Measurements from ENCODE around the gene TRIOBP.

GRCh38 chr22:37709445-37709765 is 12.6 kb downstream of the TRIOBP start:
- TF ChIP-seq CTCF (IDR thresholded peaks at IDR 0.05) (no peak), POLR2A (IDR thresholded peaks at IDR 0.05) (no peak)

Measured in suprapubic skin (tissue), 3 donors.